Kidney capillary endothelial cell (primary cell): ENCODE data around the gene SLC44A1.
A peak's percentile ranks its signal among the peaks of the same experiment; 100 is the strongest.

ENCODE experiments used
- DNase-seq: peaks from one replicate; pipeline ENCODE4 v3.0.0-alpha.2; 2018; ENCODE audit warnings: low spot score

Gene SLC44A1

GRCh38 chr9:105392531-105392930 lies 148.1 kb downstream of the SLC44A1 start:
- DNase-seq = no peak

GRCh38 chr9:105393576-105394344 lies 149.3 kb downstream of the SLC44A1 start:
- DNase-seq = no peak

GRCh38 chr9:105396441-105396840 lies 152.0 kb downstream of the SLC44A1 start:
- DNase-seq = no peak

GRCh38 chr9:105396901-105397300 lies 152.4 kb downstream of the SLC44A1 start:
- DNase-seq = no peak

GRCh38 chr9:105399117-105399516 lies 154.7 kb downstream of the SLC44A1 start:
- no peak for DNase-seq

GRCh38 chr9:105401651-105402050 lies 157.2 kb downstream of the SLC44A1 start:
- DNase-seq = peak; percentile 17

GRCh38 chr9:105403552-105404248 lies 159.2 kb downstream of the SLC44A1 start:
- DNase-seq = no peak

GRCh38 chr9:105405514-105406131 lies 161.2 kb downstream of the SLC44A1 start:
- no peak for DNase-seq

- DNase-seq = no peak
Observed at GRCh38 chr9:105406369-105406768, 161.9 kb downstream of the SLC44A1 start.

- peak; percentile 16 for DNase-seq
Observed at GRCh38 chr9:105413525-105413924, 169.1 kb downstream of the SLC44A1 start.

GRCh38 chr9:105414947-105415661 lies 170.7 kb downstream of the SLC44A1 start:
- DNase-seq = peak; percentile 38

GRCh38 chr9:105415662-105415980 lies 171.2 kb downstream of the SLC44A1 start:
- DNase-seq = no peak

GRCh38 chr9:105416840-105417239 lies 172.4 kb downstream of the SLC44A1 start:
- no peak for DNase-seq

- DNase-seq = no peak
Observed at GRCh38 chr9:105418588-105419500, 174.4 kb downstream of the SLC44A1 start.

- DNase-seq = no peak
Observed at GRCh38 chr9:105419816-105420597, 175.6 kb downstream of the SLC44A1 start.

GRCh38 chr9:105421154-105421553 lies 176.7 kb downstream of the SLC44A1 start:
- no peak for DNase-seq

- DNase-seq = no peak
Observed at GRCh38 chr9:105421864-105422263, 177.4 kb downstream of the SLC44A1 start.

- peak; percentile 41 for DNase-seq
Observed at GRCh38 chr9:105425816-105426433, 181.5 kb downstream of the SLC44A1 start.

- no peak for DNase-seq
Observed at GRCh38 chr9:105426657-105427056, 182.2 kb downstream of the SLC44A1 start.
